Measurements from ENCODE around the gene GIGYF1.
A peak's percentile ranks its signal among the peaks of the same experiment; 100 is the strongest.

Gene GIGYF1

GRCh38 chr7:100693312-100694097 lies 545 bp downstream of the GIGYF1 start:
- Histone ChIP-seq H3K27me3 (ENCODE audit: control insufficient read depth in 5 of 5, insufficient read depth in 4 of 5, low read length in 5 of 5) (no peaks in the 10 kb centered on the region), H3K4me3 (ENCODE audit: low read depth in 1 of 5, low read length in 5 of 5) (peak overlapping the region; percentile 74 to 92 (median 78)), H3K9me3 (ENCODE audit: control insufficient read depth in 5 of 5, low read length in 5 of 5) (no peaks in the 10 kb centered on the region), H3K27ac (ENCODE audit: low read depth, low read length) (peak overlapping the region; percentile 60), H3K9ac (ENCODE audit: low read length in 5 of 5) (peak overlapping the region; percentile 85 to 92 (median 88)), H3K4me1 (ENCODE audit: control insufficient read depth in 5 of 5, insufficient read depth in 5 of 5, low read length in 5 of 5) (peaks cover 12 to 51% (median 40%) of the 10 kb centered on the region in 5 donors), H3K36me3 (ENCODE audit: control insufficient read depth in 5 of 5, insufficient read depth in 5 of 5, low read length in 5 of 5) (peaks cover 0 to 15% (median 9%) of the 10 kb centered on the region in 5 donors)

GRCh38 chr7:100692578-100692961 lies 1.5 kb downstream of the GIGYF1 start:
- peaks cover 0 to 25% (median 17%) of the 10 kb centered on the region in 5 donors for H3K36me3 ChIP-seq (ENCODE audit: control insufficient read depth in 5 of 5, insufficient read depth in 5 of 5, low read length in 5 of 5)
- peak overlapping the region; percentile 74 to 92 (median 78) for H3K4me3 ChIP-seq (ENCODE audit: low read depth in 1 of 5, low read length in 5 of 5)
- H3K9me3 ChIP-seq (ENCODE audit: control insufficient read depth in 5 of 5, low read length in 5 of 5): no peaks in the 10 kb centered on the region
- peak overlapping the region in 4 of 5 donors; percentile 85 to 89 (median 87) for H3K9ac ChIP-seq (ENCODE audit: low read length in 5 of 5)
- no peaks in the 10 kb centered on the region for H3K27me3 ChIP-seq (ENCODE audit: control insufficient read depth in 5 of 5, insufficient read depth in 4 of 5, low read length in 5 of 5)
- H3K27ac ChIP-seq (ENCODE audit: low read depth, low read length): peak overlapping the region; percentile 60
- peaks cover 12 to 51% (median 40%) of the 10 kb centered on the region in 5 donors for H3K4me1 ChIP-seq (ENCODE audit: control insufficient read depth in 5 of 5, insufficient read depth in 5 of 5, low read length in 5 of 5)

- H3K9ac ChIP-seq (ENCODE audit: low read length in 5 of 5): peak overlapping the region; percentile 48 to 89 (median 86)
These were observed 2.1 kb downstream of the GIGYF1 start for GRCh38 chr7:100691676-100692577.

GRCh38 chr7:100689230-100690135 lies 4.6 kb downstream of the GIGYF1 start:
- Histone ChIP-seq H3K4me3 (ENCODE audit: low read depth in 1 of 5, low read length in 5 of 5) (no peak overlapping the region), H3K9ac (ENCODE audit: low read length in 5 of 5) (peak overlapping the region in 4 of 5 donors; percentile 6 to 61 (median 41)), H3K36me3 (ENCODE audit: control insufficient read depth in 5 of 5, insufficient read depth in 5 of 5, low read length in 5 of 5) (peaks cover 0 to 55% (median 46%) of the 10 kb centered on the region in 5 donors), H3K4me1 (ENCODE audit: control insufficient read depth in 5 of 5, insufficient read depth in 5 of 5, low read length in 5 of 5) (peaks cover 12 to 47% (median 40%) of the 10 kb centered on the region in 5 donors), H3K27ac (ENCODE audit: low read depth, low read length) (no peak overlapping the region), H3K9me3 (ENCODE audit: control insufficient read depth in 5 of 5, low read length in 5 of 5) (no peaks in the 10 kb centered on the region), H3K27me3 (ENCODE audit: control insufficient read depth in 5 of 5, insufficient read depth in 4 of 5, low read length in 5 of 5) (no peaks in the 10 kb centered on the region)

More at GRCh38 chr7:100691676-100692577, 2.1 kb downstream of the GIGYF1 start:
- Histone ChIP-seq H3K9me3 (ENCODE audit: control insufficient read depth in 5 of 5, low read length in 5 of 5) (no peaks in the 10 kb centered on the region), H3K27me3 (ENCODE audit: control insufficient read depth in 5 of 5, insufficient read depth in 4 of 5, low read length in 5 of 5) (no peaks in the 10 kb centered on the region), H3K36me3 (ENCODE audit: control insufficient read depth in 5 of 5, insufficient read depth in 5 of 5, low read length in 5 of 5) (peaks cover 0 to 31% (median 22%) of the 10 kb centered on the region in 5 donors), H3K4me1 (ENCODE audit: control insufficient read depth in 5 of 5, insufficient read depth in 5 of 5, low read length in 5 of 5) (peaks cover 12 to 51% (median 40%) of the 10 kb centered on the region in 5 donors), H3K27ac (ENCODE audit: low read depth, low read length) (peak overlapping the region; percentile 60), H3K4me3 (ENCODE audit: low read depth in 1 of 5, low read length in 5 of 5) (peak overlapping the region; percentile 74 to 92 (median 78))

GRCh38 chr7:100688326-100688860 lies 5.7 kb downstream of the GIGYF1 start:
- Histone ChIP-seq H3K27ac (ENCODE audit: low read depth, low read length) (no peak overlapping the region), H3K9ac (ENCODE audit: low read length in 5 of 5) (peak overlapping the region in 2 of 5 donors; percentile 35 to 37), H3K4me3 (ENCODE audit: low read depth in 1 of 5, low read length in 5 of 5) (no peak overlapping the region), H3K36me3 (ENCODE audit: control insufficient read depth in 5 of 5, insufficient read depth in 5 of 5, low read length in 5 of 5) (peaks cover 0 to 66% (median 57%) of the 10 kb centered on the region in 5 donors), H3K4me1 (ENCODE audit: control insufficient read depth in 5 of 5, insufficient read depth in 5 of 5, low read length in 5 of 5) (peaks cover 12 to 45% (median 39%) of the 10 kb centered on the region in 5 donors), H3K27me3 (ENCODE audit: control insufficient read depth in 5 of 5, insufficient read depth in 4 of 5, low read length in 5 of 5) (no peaks in the 10 kb centered on the region), H3K9me3 (ENCODE audit: control insufficient read depth in 5 of 5, low read length in 5 of 5) (no peaks in the 10 kb centered on the region)

GRCh38 chr7:100687751-100688300 lies 6.2 kb downstream of the GIGYF1 start:
- no peak overlapping the region for H3K27ac ChIP-seq (ENCODE audit: low read depth, low read length)
- H3K4me1 ChIP-seq (ENCODE audit: control insufficient read depth in 5 of 5, insufficient read depth in 5 of 5, low read length in 5 of 5): peaks cover 9 to 39% (median 34%) of the 10 kb centered on the region in 5 donors
- H3K36me3 ChIP-seq (ENCODE audit: control insufficient read depth in 5 of 5, insufficient read depth in 5 of 5, low read length in 5 of 5): peaks cover 0 to 71% (median 63%) of the 10 kb centered on the region in 5 donors
- H3K27me3 ChIP-seq (ENCODE audit: control insufficient read depth in 5 of 5, insufficient read depth in 4 of 5, low read length in 5 of 5): no peaks in the 10 kb centered on the region
- no peak overlapping the region for H3K9ac ChIP-seq (ENCODE audit: low read length in 5 of 5)
- no peak overlapping the region for H3K4me3 ChIP-seq (ENCODE audit: low read depth in 1 of 5, low read length in 5 of 5)
- H3K9me3 ChIP-seq (ENCODE audit: control insufficient read depth in 5 of 5, low read length in 5 of 5): no peaks in the 10 kb centered on the region

GRCh38 chr7:100687261-100687660 lies 6.8 kb downstream of the GIGYF1 start:
- no peaks in the 10 kb centered on the region for H3K27me3 ChIP-seq (ENCODE audit: control insufficient read depth in 5 of 5, insufficient read depth in 4 of 5, low read length in 5 of 5)
- no peak overlapping the region for H3K27ac ChIP-seq (ENCODE audit: low read depth, low read length)
- H3K9ac ChIP-seq (ENCODE audit: low read length in 5 of 5): no peak overlapping the region
- H3K36me3 ChIP-seq (ENCODE audit: control insufficient read depth in 5 of 5, insufficient read depth in 5 of 5, low read length in 5 of 5): peaks cover 0 to 77% (median 68%) of the 10 kb centered on the region in 5 donors
- H3K4me1 ChIP-seq (ENCODE audit: control insufficient read depth in 5 of 5, insufficient read depth in 5 of 5, low read length in 5 of 5): peaks cover 3 to 34% (median 28%) of the 10 kb centered on the region in 5 donors
- H3K4me3 ChIP-seq (ENCODE audit: low read depth in 1 of 5, low read length in 5 of 5): no peak overlapping the region
- no peaks in the 10 kb centered on the region for H3K9me3 ChIP-seq (ENCODE audit: control insufficient read depth in 5 of 5, low read length in 5 of 5)

GRCh38 chr7:100686822-100687211 lies 7.2 kb downstream of the GIGYF1 start:
- Histone ChIP-seq H3K9me3 (ENCODE audit: control insufficient read depth in 5 of 5, low read length in 5 of 5) (no peaks in the 10 kb centered on the region), H3K4me1 (ENCODE audit: control insufficient read depth in 5 of 5, insufficient read depth in 5 of 5, low read length in 5 of 5) (peaks cover 2 to 29% (median 23%) of the 10 kb centered on the region in 5 donors), H3K9ac (ENCODE audit: low read length in 5 of 5) (no peak overlapping the region), H3K4me3 (ENCODE audit: low read depth in 1 of 5, low read length in 5 of 5) (no peak overlapping the region), H3K27ac (ENCODE audit: low read depth, low read length) (no peak overlapping the region), H3K27me3 (ENCODE audit: control insufficient read depth in 5 of 5, insufficient read depth in 4 of 5, low read length in 5 of 5) (no peaks in the 10 kb centered on the region), H3K36me3 (ENCODE audit: control insufficient read depth in 5 of 5, insufficient read depth in 5 of 5, low read length in 5 of 5) (peaks cover 0 to 81% (median 73%) of the 10 kb centered on the region in 5 donors)
